GM18909 (cell line): ENCODE results near the gene RIC1.

Source experiments
- ATAC-seq: cut with Tn5 transposase; IDR thresholded peaks from one replicate; pipeline ENCODE4 v1.9.1; 2021; ENCODE audit warnings: mild to moderate bottlenecking; ENCODE audit not compliant: unreplicated experiment, poor library complexity

Gene RIC1

DNA sequence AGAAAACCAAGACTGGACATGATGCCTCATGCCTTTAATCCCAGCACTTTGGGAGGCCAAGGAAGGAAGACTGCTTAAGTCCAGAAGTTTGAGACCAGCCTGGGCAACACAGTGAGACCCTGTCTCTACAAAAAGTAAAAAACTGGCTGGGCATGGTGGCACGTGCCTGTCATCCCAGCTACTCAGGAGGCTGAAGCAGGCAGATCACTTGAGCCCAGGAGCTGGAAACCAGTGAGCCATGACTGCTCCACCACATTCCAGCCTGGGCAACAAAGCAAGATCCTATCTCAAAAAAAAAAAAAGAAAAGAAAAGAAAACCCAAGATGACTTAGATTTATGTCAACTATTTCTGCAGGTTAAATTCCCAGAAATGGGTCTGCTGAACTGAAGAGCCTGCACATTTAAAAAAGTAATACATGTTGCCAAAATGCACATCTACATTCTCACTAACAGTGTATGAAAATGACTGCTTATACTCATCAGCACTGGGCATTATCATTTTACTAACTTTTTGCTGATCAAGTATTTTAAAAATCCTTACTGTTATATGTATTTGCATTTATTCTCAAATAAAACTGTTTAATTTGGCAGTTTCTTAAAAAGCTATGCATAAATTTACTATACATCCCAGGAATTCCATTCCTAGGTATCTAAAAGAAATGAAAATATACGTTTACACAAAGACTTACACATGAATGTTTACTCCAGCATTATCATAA lies 189.7 kb downstream of the RIC1 start:
- ATAC-seq = no peak

DNA sequence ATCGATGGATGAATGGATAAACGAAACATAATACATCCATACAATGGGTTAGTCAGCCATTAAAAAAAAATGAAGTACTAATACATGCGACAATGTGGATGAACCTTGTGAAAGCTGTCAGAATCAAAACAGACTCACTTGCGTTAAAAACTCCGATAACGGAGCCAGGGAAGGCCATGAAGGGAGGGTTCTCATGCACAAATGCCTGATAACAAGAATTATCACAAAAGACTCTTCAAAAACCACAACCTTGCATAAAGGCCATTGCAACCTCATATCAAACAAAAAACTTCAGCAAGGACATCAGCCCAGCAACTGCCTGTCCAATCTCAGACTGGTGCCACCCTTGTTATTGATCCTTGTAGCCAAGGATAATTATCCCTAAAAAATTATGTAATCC lies 190.3 kb downstream of the RIC1 start:
- no peak for ATAC-seq

DNA sequence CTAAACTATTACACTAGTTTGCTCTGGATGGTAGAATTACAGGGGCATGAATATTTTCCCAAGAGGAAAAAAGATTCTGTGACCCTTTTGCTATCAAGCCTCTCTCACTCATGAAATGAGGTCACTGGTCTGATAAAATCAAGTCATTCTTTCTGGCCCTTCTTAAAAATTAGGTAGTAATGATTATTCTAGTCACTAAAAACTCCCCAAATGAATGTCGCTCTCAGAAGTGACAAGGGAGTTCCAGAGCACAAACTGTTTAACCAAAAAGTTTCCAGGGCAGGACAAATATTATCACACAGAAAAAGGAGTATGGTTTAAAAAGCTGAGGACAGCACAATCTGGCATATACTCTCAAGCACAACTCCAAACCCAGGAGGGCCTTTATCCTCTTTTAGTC lies 191.5 kb downstream of the RIC1 start:
- no peak for ATAC-seq

DNA sequence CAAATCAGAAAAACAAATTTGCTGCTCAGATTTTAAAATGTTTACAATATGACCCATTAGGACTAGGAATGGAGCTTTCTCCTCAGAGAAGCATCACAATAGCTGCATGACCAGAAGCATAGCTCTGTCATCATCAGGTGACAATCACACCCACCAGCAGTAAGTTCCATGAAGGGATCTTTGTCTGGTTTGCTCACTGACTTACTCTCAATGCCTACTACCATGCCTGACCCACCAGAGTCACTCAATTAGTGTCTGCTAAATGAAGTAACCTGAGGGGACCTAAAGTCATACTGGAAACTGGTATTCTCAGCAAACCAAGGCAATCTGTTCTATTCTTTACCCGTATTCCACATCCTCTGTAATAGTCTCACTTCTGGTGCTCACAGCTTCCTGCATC lies 196.3 kb downstream of the RIC1 start:
- ATAC-seq = no peak
